ENCODE measurements around the gene LRSAM1.
A peak's percentile ranks its signal among the peaks of the same experiment; 100 is the strongest.

Gene LRSAM1

DNA sequence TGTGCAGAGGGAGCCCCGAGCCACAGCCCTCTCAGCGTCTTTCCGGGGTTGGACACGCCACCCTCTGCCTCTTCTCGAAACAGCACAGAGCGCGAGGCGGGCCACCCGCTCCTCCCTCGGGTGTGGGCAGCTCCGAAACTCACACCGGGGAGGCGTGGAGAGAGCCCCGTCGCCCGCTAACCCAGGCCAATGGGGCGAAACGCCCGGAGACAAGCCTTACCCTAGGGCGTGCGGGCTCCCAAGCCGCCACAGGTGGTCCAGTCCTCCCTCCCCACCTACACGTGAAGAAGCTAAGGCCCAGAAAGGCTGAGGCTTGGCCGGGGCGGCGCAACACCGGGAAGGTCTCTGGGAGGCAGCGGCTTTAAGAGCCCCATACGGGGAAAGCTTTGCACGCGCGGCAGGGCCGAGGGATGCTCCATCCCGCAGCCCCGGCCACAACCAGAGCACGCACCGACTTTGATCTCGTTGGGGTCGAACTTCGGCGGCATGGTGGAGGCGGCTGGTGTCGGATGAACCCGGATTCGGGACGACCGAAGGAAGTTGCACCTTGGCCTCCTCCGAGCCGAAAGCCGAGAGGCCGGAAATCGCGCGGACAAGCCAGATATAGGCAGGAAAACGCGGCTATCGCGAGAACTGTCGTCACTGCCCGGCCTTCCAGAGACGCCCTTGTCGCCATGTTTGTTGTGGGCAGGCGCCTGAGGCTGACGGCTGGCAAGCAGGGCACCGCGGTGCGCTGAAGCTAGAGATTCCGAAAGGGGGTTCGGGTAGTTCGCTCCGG is at the start of gene LRSAM1, which contains the start of gene RPL12:
TSS of gene LRSAM1 (plus strand) at position 681 of the 778 bp plus-strand sequence. CDS start 3,018 bp downstream, outside the sequence.
TSS of gene RPL12 (minus strand) at position 577 of the 778 bp plus-strand sequence. CDS start at position 488, 89 bp downstream.
- peak; percentile 94 for DNase-seq

DNA sequence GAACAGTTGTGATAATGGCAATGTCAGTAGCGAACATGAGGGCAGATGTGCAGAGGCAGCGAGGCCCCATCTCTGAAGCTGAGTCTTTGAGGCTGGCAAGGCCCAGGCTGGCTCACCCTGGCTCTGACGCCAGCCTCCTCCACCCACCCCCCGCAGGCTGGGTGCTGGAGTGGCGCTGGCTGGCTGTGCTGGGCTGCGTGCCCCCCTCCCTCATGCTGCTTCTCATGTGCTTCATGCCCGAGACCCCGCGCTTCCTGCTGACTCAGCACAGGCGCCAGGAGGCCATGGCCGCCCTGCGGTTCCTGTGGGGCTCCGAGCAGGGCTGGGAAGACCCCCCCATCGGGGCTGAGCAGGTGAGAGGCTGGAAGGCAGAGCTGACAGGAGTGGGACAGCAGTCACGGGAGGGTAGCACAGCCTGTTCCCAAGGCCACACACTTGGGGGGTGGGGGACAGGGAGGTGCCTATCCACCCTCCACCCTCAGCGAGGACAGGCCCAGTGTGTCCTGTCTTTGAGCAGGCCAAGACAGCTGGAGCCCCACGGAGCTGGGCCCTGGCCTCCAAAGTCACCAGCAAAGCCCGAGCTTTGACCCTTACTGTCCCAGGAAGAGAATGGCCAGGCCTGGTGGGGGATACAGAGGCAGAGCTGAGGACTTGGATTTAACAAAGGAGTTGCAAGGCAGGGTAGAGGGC is 48.8 kb upstream of the LRSAM1 start:
- no peak for DNase-seq

DNA sequence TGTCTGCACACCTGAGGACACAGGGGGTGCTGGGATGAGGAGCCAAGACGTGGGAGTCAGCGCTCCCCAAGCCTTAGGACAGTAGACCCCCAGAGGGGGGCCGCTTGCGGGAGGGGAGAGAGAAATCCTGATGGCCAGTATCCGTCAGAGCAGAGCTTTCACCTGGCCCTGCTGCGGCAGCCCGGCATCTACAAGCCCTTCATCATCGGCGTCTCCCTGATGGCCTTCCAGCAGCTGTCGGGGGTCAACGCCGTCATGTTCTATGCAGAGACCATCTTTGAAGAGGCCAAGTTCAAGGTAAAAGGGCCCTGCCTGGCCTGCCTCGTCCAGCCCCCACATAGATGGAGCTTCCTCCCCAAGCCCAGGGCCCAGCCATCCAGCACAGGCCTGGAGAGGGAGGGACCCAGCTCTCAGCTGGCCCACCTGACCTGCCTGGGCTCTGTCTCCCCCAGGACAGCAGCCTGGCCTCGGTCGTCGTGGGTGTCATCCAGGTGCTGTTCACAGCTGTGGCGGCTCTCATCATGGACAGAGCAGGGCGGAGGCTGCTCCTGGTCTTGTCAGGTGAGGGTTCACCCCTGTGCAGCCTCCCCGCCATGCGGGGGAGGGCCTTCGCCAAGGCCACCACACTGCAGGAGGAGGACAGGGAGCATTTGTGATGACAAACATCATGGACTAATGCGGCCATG is 47.7 kb upstream of the LRSAM1 start:
- no peak for DNase-seq

DNA sequence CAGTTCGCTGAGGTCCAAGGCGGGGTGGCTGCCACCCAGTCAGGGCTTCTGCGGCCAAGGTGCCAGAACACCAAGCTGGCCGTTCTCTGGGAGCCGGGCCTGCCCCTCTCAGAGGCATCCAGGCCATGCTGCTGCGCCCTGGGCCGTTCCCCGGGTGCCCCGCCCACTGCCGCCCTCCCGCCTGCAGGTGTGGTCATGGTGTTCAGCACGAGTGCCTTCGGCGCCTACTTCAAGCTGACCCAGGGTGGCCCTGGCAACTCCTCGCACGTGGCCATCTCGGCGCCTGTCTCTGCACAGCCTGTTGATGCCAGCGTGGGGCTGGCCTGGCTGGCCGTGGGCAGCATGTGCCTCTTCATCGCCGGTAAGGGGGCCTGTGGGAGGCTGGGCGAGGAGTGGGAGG is 46.7 kb upstream of the LRSAM1 start:
- DNase-seq = no peak

DNA sequence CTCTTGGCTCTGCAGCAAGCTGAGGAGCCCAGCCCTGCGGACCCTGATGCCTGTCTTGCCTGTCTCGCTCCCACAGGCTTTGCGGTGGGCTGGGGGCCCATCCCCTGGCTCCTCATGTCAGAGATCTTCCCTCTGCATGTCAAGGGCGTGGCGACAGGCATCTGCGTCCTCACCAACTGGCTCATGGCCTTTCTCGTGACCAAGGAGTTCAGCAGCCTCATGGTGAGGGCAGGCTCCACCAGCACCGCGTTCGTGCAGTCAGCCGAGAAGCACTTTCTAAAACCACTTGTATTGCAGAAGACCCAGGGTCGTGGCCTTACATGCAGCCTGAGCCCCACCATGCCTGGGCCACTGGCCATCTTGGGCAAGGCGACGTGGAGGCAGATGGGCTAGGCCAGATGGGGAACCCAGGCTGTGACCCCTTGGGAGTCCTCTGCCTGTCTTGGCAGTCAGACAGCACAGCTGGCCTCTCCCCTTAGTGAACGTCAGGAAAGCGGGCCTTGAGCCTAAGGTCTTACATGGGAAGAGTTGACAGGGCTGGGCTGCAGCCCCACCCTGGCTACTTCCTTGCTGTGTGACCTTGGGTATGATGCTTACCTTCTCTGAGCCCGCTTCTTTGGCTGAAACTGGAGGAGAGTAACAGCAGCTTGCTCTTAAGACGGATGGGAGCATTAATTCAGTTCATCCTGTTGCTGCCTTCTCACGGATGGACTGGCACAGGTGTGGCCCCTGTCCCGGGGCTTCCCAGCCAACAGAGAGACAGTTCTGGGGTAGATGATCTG is 45.8 kb upstream of the LRSAM1 start:
- DNase-seq = no peak

DNA sequence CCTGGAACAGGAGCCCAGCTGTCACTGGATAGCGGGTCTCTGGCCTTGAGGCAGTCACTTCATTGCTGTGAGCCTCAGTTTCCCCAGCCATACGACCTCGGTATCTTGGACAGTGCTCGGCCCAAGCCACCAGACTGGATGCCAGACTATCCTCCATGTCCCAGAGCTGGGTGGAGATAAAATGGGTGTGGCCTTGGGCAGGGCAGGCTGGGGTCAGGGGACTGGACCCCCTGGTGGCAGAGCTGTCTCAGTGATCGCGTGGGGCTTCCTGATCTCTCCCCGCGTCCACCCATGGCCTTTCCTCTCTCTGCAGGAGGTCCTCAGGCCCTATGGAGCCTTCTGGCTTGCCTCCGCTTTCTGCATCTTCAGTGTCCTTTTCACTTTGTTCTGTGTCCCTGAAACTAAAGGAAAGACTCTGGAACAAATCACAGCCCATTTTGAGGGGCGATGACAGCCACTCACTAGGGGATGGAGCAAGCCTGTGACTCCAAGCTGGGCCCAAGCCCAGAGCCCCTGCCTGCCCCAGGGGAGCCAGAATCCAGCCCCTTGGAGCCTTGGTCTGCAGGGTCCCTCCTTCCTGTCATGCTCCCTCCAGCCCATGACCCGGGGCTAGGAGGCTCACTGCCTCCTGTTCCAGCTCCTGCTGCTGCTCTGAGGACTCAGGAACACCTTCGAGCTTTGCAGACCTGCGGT is 44.4 kb upstream of the LRSAM1 start:
- no peak for DNase-seq

DNA sequence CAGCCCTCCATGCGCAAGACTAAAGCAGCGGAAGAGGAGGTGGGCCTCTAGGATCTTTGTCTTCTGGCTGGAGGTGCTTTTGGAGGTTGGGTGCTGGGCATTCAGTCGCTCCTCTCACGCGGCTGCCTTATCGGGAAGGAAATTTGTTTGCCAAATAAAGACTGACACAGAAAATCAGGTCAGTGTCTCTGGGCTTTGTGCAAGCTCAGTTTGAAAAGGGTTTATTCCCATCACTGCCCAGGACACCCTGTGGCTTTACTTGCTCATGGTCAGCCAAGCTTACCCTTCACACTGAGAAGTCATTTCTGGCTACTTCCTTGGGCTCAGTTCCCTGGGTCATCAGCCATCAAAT is 43.8 kb upstream of the LRSAM1 start:
- DNase-seq = no peak

DNA sequence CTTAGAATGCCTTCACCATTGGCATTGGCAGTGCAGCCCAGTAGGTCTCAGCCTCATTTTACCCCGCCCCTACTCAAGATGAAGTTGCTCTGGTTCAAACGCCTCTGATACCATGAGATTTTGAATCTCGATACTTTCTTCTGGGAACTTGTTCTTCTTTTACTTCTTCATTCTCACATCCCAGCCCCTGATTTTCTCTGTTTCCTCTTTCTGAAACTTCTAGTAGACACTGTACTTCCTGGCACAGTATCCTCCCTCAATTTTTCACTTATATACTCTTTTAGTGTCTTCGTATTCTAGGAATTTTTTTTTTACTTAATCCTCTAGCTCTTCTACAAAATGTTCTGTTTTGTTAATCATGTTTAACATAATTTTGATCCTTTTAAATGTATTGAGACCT is 40.2 kb upstream of the LRSAM1 start:
- no peak for DNase-seq

DNA sequence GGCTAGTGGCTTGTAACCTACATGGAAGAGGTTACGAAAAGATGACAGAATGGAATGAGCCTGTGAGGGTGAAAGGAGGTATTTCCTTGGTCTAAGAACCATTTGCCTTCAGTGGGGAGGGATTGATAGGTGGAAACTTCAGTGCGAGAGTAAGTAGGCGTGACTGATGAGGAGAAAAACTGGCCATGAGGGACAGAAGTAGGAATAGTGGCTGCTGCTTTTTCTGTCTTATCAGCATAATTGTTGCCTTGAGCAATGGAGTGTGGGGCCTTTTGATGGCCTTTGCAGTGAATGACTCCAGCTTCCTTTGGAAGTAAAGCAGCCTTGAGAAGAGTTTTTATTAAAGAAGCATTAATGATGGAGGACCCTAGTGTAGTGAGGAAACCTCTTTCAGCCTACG is 36.2 kb upstream of the LRSAM1 start:
- DNase-seq = no peak

DNA sequence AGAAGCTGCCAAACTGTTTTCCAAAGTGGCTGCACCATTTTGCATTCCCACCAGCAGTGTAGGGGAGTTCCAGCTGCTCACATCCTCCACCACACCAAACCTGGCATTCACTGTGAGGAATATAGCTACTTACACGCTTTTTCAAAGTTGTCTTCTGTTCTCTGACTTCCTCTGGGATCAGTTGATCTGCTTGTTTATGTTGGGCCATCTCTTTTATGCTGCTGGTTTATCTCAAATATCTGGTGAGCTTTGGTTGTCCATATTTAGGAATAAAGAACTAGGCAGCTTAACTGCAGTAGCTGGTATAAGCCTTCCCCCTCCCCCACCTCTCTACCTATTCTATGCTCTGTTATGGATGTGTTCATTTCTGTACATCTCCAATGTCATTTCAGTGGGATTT is 35.7 kb upstream of the LRSAM1 start:
- DNase-seq = no peak

DNA sequence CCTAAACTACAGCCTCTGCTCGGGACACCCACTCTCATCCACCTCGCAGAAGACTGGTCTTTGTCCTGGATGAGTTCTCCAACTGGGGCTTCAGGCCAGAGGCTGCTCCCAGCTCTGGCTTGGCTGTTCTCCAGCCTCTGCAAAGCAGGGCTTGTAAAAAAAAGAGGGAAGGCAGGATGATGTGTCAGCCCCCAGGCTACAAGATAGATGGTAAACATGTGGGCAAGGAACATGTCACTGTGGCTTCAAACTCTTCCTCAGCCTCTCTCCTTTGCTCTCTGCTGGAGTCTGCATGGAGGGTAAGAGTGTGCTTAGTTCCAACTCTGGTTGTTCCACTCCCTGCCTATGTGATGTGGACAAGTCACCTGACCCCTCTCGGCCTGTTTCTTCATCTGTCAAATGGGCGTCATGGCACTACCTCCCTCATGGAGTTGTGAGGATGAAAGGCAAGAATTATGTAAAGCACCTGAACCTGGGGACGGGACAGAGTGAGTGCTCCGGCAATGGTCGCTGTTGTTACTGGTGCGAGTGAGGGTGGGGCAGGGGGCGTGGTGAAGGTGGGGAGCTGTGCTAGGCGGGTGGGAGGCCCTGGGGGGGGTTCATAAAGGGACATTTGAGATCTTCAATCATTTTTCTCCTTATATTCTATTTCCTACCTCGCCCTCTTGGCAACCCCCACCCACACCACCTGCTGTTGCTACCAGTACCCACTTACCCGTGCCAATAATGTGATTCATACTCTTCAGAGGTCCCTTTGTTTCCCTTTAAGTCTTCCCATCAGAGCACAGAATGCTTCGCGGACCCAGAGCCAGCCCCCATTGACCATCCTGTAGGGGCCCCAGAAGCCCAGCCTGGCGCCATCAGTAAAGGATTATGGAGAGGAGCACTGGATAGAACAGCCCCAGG is 33.9 kb upstream of the LRSAM1 start:
- DNase-seq = peak; percentile 16

DNA sequence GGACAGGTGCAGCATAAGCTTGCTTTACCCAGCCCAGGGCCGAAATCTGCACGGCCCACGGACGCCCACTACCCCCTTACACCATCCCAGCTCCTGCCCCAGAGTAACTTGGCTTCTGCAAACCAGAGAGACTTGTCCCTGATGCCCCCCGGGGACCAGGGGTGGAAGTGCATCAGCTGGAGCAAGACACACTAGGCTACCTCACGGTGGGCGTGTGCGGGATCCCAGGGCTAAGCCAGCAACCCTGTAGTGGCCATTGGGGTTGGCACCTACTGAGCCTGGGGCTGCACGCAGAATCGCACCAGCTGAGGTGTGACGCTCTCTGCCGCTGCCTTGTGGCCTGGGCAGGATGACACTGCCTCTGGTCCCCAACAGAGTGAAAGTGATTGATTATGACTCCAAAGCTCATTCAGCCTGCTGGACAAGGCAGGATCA is 33.3 kb upstream of the LRSAM1 start:
- no peak for DNase-seq

DNA sequence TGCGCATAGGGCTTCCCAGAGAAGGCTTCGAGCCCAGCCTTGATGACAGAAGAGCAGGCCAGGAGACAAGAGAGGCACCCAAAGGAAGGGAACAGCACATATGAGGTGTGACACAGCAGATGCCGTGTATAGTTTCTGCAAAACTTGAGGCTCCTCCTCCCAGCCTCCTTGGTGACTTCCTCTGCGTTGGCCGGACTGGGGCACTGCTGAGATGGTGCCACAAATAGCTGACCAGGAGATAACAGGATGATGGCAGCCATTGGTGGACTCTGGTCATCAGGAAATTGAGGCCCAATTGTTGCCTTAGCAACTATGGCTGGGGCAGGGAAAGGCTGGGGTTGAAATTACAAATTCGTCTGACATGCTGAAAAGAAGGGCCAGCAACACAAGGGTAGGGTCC is 32.0 kb upstream of the LRSAM1 start:
- no peak for DNase-seq

DNA sequence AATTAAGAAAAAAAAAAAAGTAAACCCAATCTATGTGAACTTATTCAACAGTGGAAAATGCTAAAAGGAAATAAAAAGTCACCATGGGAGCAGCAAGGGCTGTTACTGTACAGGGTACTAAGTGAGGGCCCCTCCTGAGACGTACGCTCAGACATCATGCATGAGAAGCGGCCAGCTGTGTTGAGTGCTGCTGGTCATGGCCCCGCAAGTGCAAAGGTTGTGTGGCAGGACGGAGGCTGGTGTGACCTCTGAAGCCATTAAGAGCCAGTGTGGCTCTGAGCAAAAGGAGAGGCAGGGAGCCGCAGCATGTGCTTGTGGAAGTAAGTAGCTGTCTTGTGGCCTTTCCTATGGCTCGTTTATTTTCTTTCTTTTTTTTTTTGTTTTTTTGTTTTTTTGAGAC is 30.3 kb upstream of the LRSAM1 start:
- DNase-seq = no peak

DNA sequence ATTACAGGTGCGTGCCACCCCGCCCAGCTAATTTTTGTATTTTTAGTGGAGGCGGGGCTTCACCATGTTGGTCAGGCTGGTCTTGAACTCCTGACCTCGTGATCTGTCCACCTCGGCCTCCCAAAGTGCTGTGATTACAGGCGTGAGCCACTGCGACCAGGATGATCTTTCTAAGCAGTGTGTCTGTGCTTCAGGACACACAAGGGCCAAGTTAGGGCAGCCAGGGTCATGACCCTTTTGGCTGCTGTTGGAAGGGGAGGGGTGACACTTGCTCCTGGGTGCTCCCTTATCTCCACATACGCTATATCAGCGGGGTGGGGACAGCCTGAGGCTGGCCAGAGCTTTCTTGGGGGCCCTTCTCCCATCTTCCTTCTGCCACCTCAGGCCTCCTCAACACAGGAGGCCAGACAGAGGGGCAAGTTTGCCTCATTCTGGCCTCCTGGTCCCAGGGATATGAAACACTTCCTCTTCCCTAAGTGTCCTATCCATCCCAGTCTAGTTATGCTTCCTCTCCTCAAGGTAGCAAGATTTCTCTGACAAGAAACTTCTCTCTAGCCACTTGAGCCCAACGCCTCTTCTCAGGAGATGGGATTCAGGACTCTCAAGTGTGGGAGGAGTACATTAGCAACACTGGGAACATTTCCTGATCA is 29.1 kb upstream of the LRSAM1 start:
- DNase-seq = no peak

DNA sequence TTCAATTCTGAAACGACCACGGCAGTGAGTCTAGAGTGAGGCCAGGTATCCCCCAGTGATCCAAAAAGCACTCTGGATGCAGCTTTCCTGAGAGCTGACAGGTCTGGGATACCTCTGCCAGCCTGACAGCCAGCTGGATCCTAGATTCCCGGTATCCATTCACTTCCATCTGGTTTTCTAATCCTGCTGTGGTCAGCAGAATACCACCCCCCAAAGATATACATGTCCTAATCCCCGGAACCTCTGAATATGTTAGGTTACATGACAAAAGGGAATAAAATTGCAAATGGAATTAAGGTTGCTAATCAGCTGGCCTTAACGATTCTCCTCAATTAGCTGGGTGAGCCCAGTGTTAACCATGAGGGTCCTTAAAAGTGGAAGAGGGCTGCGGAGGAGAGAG is 28.5 kb upstream of the LRSAM1 start:
- DNase-seq = no peak

DNA sequence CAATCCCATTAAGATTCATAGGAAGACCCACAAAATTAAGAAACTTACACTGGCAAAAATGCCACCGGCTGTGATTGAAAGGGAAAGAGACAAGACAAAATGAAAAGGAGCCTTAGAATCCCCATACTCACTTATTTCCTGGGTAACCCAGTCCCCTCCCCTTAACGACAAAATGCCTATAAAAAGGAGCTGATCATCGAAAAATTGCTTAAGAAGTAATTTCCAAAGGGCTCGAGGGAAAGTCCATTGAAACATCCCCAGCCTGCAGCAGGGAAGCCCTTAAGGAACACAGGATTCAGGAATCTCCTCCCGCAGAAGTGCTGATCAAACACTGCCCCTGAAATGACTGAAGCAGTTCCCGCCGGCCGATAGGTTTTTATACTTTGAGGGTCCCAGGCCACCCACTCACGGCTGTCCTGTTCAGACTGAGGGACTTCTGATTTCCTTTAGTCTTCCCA is 27.8 kb upstream of the LRSAM1 start:
- peak; percentile 68 for DNase-seq

DNA sequence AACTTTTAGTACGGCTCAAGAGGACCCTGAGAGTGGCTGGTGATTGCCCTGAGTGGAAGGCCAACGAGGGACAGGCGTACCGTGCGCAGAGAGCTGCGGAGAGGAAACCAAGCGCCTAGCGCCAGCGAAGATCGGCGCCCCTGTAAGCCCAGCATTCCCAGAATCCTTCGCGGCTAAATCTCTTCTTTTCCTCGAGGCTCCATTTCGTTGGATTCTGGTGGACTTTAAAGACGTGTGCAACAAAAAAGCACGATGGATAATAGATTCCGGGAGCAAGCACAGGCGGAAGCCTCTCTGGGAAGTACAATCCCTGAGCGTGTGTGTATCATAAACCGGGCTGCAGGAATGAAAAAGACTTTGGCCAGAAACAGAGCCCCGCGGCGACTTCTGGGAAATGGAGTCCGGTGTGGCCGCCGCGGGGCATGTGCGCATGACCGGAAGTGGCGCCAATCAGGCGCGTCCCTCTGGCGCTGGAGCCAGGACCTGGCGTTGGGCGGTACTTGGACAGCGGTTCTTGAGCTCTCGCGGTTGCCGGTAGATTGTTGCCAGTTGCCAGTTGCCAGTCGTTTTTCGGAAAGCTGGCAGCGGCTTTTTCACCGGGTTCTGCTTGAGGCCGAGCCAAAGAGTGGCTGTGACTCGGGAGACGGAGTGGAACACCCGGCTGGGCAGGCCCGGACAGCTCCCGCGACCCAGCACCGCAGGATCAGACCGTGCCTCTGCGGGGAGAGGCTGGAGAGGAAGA is 27.2 kb upstream of the LRSAM1 start, which contains the start of gene ZNF79:
TSS of gene ZNF79 (plus strand) at position 449 of the 742 bp plus-strand sequence. CDS start 406 bp downstream, outside the sequence.
- DNase-seq = peak; percentile 97

DNA sequence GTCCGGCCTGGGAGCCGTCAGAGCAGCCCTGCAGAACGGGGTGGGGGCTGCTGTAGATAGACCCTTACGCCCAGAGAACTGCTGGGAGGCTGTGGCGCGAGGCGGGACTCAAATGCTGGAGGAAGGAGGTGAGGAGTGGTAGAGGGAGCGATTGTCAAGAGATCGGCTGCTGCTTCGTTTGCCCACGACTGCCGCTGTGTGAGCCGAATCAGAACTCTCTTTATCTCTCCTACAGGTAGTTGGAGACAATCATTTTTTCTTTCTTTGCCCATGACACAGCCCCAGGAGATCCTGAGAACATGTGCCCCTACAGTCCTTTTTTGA is 26.7 kb upstream of the LRSAM1 start:
- peak; percentile 50 for DNase-seq

DNA sequence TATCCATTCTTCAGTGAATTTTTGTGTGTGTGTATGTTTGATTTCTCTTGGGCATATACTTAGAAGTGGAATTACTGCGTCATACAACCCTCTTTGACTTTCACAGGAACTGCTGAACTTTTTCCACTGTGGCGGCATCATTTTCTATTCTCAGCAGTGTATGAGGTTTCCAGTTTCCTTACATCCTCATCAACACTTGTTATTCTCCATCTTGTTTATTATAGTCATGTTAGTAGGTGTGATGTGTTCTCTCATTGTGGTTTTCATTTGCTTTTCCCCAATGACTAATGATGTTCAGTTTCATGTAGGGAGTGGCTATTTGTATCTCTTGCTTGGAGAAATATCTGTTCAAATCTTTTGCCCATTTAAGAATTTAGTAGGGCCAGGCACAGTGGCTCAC is 24.6 kb upstream of the LRSAM1 start:
- DNase-seq = no peak
